ENCODE results near the gene AOC3. TPM values are rescaled to one million over a fixed set of nuclear protein-coding genes. Genes with fewer than 3 reads are reported as not detected.

AOC3 gene
- total and polyA plus RNA-seq, 2 of the 13 experiments (the other 11 are each of a cell fraction or from before 2014, with no cell fraction given) = 8.7 to 51.7 TPM

- no peak for TF ChIP-seq ZBTB40 (IDR thresholded peaks at IDR 0.05)
- no peak for TF ChIP-seq ZBTB40 (CRISPR knock-in tag; IDR thresholded peaks at IDR 0.05)
- TF ChIP-seq KLF15 (CRISPR knock-in tag; IDR thresholded peaks at IDR 0.05; ENCODE audit: borderline replicate concordance) = no peak
- no peak for TF ChIP-seq PREB (CRISPR knock-in tag; IDR thresholded peaks at IDR 0.05)
- no peak for TF ChIP-seq MXD4 (CRISPR knock-in tag; IDR thresholded peaks at IDR 0.05)
- TF ChIP-seq SOX5 (CRISPR knock-in tag; IDR thresholded peaks at IDR 0.05; ENCODE audit: borderline replicate concordance) = no peak
- TF ChIP-seq HNRNPL (IDR thresholded peaks at IDR 0.05; ENCODE audit: low read depth, low read length) = no peak
- no peak for TF ChIP-seq ZNF432 (CRISPR knock-in tag; IDR thresholded peaks at IDR 0.05; ENCODE audit: borderline replicate concordance)
- TF ChIP-seq ZBTB20 (CRISPR knock-in tag; IDR thresholded peaks at IDR 0.05; ENCODE audit: borderline replicate concordance, low read depth) = no peak
- TF ChIP-seq THYN1 (CRISPR knock-in tag; IDR thresholded peaks at IDR 0.05; ENCODE audit: borderline replicate concordance, low read depth) = no peak; the same call in 1 of the 2 replicates
- TF ChIP-seq, protein P1, sequence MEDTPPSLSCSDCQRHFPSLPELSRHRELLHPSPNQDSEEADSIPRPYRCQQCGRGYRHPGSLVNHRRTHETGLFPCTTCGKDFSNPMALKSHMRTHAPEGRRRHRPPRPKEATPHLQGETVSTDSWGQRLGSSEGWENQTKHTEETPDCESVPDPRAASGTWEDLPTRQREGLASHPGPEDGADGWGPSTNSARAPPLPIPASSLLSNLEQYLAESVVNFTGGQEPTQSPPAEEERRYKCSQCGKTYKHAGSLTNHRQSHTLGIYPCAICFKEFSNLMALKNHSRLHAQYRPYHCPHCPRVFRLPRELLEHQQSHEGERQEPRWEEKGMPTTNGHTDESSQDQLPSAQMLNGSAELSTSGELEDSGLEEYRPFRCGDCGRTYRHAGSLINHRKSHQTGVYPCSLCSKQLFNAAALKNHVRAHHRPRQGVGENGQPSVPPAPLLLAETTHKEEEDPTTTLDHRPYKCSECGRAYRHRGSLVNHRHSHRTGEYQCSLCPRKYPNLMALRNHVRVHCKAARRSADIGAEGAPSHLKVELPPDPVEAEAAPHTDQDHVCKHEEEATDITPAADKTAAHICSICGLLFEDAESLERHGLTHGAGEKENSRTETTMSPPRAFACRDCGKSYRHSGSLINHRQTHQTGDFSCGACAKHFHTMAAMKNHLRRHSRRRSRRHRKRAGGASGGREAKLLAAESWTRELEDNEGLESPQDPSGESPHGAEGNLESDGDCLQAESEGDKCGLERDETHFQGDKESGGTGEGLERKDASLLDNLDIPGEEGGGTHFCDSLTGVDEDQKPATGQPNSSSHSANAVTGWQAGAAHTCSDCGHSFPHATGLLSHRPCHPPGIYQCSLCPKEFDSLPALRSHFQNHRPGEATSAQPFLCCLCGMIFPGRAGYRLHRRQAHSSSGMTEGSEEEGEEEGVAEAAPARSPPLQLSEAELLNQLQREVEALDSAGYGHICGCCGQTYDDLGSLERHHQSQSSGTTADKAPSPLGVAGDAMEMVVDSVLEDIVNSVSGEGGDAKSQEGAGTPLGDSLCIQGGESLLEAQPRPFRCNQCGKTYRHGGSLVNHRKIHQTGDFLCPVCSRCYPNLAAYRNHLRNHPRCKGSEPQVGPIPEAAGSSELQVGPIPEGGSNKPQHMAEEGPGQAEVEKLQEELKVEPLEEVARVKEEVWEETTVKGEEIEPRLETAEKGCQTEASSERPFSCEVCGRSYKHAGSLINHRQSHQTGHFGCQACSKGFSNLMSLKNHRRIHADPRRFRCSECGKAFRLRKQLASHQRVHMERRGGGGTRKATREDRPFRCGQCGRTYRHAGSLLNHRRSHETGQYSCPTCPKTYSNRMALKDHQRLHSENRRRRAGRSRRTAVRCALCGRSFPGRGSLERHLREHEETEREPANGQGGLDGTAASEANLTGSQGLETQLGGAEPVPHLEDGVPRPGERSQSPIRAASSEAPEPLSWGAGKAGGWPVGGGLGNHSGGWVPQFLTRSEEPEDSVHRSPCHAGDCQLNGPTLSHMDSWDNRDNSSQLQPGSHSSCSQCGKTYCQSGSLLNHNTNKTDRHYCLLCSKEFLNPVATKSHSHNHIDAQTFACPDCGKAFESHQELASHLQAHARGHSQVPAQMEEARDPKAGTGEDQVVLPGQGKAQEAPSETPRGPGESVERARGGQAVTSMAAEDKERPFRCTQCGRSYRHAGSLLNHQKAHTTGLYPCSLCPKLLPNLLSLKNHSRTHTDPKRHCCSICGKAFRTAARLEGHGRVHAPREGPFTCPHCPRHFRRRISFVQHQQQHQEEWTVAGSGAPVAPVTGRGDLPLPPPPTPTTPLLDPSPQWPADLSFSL (CRISPR knock-in tag; IDR thresholded peaks at IDR 0.05) = no peak
Observed at GRCh38 chr17:42832213-42832933, 18.6 kb upstream of the AOC3 start (continued).

All from HepG2 (cell line).